HG03469 (cell line): ENCODE results near the gene FMNL3.
"Not testable (repeated sequence)": the region's sequence is repeated elsewhere in the genome, so short reads cannot be mapped to it uniquely, and the experiment has no call there.

Source experiments
- ATAC-seq: cut with Tn5 transposase; IDR thresholded peaks from one replicate; pipeline ENCODE4 v1.9.1; 2021; ENCODE audit warnings: mild to moderate bottlenecking, moderate library complexity, moderate number of reproducible peaks; ENCODE audit not compliant: unreplicated experiment

Gene FMNL3

DNA sequence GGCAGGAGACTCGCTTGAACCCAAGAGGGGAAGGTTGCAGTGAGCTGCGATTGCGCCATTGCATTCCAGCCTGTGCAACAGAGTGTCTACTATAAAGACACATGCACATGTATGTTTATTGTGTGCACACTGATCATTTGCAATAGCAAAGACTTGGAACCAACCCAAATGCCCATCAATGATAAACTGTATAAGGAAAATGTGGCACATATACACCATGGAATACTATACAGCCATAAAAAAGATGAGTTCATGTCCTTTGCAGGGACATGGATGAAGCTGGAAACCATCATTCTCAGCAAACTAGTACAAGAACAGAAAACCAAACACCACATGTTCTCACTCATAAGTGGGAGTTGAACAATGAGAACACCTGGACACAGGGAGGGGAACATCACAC lies 6.7 kb upstream of the FMNL3 start:
- not testable (repeated sequence) for ATAC-seq

- no peak for ATAC-seq
Observed at GRCh38 chr12:49708851-49709250, 1.6 kb upstream of the FMNL3 start.

GRCh38 chr12:49707812-49708147 lies 575 bp upstream of the FMNL3 start:
- ATAC-seq: no peak

DNA sequence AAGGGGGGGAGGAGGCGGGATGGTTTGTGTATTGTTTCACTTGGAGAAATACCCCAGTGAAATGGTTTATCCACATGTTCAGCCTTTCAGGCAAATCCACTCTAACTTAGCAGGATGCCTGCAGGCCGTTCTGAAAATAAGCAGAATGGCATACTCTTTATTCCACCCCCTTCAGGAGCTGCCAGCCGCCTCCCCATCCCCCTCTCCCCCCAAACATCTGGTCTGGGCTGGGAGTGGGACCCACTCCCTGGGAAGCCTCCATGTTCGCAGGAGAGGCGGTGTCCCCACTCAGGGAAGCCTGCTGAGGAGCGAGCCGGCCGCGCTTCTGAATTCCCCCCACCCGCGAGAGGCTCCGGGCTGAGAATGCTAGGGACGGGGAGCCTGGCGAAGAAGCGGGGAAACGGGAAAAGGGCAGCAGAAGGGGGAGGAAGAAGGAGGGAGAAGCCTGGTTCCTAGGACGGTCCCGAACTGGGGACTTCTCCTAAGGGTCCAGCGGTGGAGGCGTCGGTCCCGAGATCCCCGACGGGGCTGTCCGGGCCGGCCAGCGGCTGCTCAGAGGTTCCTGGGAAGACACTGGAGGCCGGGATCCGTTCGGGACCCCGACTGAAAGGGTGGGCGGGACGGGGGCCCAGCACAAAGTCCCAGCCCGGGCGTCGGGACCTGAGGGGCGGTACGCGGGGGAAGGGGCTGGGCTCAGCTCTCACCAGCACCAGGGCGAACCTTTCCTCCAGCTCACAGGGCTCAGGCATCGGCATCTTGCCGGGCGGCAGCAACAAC lies 666 bp downstream of the FMNL3 start:
- peak; percentile 2 for ATAC-seq

- ATAC-seq: no peak
Observed at GRCh38 chr12:49705479-49706134, 1.6 kb downstream of the FMNL3 start.

DNA sequence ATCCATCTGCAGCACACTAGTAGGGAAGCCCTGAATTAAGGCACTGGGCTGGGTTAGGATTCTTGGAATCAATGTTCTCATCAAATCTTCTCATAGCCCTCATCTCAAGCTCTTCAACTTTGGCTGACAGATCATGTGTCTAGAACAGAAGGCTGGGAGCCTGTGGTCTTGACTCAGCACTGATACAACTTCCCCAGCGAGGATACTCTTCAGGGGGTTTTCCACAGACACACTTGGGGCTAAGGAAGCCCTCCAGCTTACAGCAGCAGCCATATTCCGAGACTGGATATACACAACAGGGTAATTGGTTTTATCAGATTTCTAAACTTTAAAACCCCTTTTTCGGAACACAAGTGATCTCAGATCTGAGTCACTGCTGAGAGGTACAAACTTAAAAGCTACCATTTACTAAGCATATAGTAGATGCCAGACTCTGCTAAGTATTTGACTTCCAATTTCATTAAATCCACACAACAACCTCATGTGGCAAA lies 3.5 kb downstream of the FMNL3 start:
- no peak for ATAC-seq

- ATAC-seq: no peak
Observed at GRCh38 chr12:49702676-49703215, 4.5 kb downstream of the FMNL3 start.

GRCh38 chr12:49702009-49702408 lies 5.2 kb downstream of the FMNL3 start:
- ATAC-seq: no peak

- peak; percentile 48 for ATAC-seq
Observed at GRCh38 chr12:49698619-49699545, 8.3 kb downstream of the FMNL3 start.

GRCh38 chr12:49697808-49698207 lies 9.4 kb downstream of the FMNL3 start:
- no peak for ATAC-seq

DNA sequence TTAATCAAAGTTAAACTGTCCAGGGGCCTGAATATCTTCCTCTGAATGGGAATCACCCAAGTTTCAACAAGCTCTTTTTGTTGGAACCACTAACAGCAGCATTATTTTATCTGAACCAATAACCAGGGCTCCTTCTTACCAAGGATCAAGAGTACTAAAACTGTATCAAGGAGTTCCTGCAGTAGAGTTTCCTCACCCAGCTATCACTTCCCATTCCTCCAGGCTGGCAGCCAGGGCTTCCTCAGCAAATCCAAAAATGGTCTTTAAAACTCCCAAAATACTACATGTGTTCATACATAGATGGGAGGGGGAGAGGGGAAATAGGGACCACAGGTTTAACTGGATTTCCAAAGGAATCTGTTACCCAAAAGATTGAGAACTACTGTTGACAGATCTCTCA lies 10.5 kb downstream of the FMNL3 start:
- ATAC-seq: no peak

DNA sequence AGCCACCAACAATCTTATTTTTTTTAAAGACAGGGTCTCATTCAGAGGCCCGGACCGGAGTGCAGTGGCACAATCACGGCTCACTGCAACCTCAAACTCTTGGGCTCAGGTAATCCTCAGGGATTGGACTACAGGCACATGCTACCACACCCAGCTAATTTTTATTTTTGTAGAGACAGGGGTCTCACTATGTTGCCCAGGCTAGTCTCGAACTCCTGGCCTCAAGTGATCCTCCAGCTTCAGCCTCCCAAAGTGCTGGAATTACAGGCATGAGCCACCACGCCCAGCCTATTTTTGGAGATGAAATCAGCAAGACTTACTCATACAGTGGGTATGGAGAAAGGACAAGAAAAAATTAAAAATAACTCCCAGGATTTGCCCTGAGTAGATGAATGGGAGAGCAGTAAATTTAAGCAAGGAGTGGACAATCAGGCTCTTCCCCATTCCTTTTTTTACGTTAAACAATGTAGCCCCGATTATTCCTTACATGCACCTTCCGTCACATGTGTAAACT lies 13.2 kb downstream of the FMNL3 start:
- no peak for ATAC-seq

GRCh38 chr12:49692851-49693250 lies 14.4 kb downstream of the FMNL3 start:
- ATAC-seq: no peak

DNA sequence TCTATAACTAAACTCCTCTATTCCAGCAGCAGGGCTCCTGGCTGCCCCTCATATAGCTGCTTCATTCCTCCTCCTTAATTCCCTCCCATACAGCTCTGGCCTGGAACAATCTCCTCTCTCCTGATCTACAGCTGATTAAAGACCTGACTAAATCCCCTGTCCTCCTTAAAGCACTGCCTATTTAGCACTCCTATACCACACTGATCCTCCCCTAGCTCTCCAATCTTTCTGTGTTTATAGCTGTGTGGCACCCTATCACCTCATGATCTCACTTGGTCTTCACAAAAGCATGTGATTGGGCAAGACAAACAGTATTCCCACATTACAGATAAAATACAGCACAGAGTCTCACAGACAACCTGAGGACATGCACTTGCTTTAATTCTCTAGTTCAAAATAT lies 17.4 kb downstream of the FMNL3 start:
- ATAC-seq: no peak

DNA sequence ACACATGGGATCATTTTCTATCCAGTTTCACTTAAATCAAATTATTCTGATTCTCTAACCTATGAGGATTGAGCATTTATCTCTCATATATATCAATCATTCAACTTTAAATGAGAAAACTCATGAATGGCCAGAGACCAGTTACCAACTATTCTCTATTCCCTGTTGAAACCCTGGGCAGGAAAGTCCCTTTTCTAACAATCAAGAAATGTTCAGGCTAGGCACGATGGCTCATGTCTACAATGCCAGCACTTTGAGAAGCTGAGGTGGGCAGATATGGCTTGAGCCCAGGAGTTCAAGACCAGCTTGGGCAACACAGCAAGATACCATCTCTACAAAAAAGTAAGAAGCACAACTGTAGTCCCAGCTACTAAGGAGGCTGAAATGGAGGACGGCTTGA lies 18.0 kb downstream of the FMNL3 start:
- ATAC-seq: no peak

DNA sequence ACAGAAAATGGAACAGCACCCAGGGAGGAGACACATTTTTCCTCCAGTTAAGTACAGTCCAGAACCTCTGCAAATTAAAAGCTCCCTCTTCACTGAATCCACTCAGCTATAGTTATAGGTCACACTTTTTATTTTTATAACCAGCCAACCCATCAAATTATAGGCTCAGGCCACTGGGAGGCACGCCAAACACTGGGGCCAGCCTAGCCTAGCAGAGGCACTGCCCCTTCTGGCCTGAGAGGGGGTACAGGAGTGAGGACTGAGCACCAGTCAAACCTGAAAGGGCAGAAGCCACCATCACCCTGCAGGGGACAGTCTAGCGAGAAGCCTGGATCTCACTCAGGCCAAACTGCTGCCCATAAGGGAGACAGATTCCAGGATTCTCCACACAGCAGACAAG lies 19.3 kb downstream of the FMNL3 start:
- no peak for ATAC-seq

GRCh38 chr12:49684310-49684854 lies 22.8 kb downstream of the FMNL3 start:
- ATAC-seq: no peak

DNA sequence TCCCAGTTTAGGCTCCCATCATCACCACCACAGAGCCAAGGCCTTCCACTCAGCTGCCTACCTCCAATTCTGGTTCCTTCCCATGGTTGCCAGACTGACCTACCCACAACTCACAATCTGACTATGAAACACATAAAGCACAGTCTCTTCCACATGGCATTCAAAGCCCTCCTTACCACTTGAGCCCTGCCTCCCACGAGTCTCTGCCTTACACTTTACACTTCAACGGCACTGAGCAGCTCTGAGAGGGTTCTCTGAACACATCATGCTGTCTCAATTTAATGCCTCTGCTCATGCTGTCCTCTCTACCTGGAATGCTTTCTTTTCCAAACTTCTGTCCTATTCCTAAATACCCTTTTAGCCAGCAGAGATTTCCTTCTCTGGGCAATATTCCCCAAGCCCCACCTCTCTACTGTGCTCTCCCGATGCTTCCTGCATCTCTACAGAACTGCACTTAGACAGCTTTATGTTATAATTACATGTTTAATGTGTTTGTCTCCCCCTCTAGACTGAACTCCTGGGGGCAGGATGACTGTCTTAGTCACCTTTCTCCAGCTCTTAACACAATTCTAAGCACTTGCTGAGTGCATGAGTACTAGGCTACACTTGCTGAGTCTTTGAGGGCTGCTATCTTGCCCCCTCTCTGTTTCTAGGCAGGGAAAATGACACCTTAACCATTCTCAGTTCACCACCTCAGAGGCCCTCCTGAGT lies 23.5 kb downstream of the FMNL3 start:
- no peak for ATAC-seq

- no peak for ATAC-seq
Observed at GRCh38 chr12:49680075-49680474, 27.1 kb downstream of the FMNL3 start.

DNA sequence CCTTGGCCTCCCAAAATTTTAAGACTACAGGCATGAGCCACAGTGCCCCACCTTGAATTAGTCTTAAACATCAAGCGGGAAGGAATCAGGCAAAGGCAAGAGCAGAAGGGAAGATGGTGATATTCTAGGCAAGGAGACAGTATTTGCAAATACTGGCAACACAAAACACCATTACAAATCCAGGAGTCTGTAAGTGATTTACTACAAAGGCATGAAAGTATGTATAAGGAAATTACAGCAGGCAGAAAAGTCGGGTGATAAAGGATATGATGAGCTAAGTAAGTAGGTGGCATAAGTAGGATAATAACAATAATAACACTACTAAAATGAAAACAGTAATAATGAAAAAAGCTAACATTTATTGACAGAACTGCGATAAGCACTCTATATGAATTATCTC lies 28.5 kb downstream of the FMNL3 start:
- no peak for ATAC-seq
